ENCODE data around the gene YBX2. TPM values are rescaled to one million over a fixed set of nuclear protein-coding genes. Genes with fewer than 3 reads are reported as not detected.

YBX2 gene
- total RNA-seq, 1 donor from 2014 or later, result 0.33 TPM

DNA sequence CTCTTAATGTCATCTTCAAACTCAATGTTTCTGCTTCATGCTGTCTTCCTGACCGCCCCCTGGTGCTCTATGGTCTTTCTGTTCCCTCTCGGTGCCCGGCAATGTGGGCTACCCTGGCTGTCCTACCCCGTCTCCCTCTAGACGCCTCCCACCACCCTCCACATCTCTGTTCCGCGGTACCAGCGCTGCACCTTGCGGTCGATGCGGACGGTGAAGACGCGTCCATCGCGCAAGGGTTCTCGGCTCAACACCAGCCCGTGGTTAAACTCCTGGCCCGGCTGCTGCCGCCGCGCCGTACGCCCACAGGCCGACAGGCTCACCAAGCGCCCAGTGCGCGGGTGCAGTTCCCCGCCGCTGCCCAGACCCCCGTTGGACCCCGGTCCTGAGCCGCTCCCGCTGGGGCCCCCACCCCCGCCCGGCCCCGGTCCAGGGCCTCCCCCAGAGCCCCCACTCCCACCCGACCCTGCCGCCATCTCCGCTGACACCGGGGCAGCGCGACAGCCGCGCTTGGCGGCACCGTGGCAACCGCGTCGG lies 34.5 kb upstream of the YBX2 start, which contains the start of gene NEURL4:
Gene NEURL4, minus strand, starts transcription at position 496 of the 534 bp plus-strand sequence. Its CDS starts 23 bp downstream, at position 473.
- no peak for DNase-seq
- no peaks in the 10 kb centered on the region for H3K27me3 Mint-ChIP-seq
- H3K27ac Mint-ChIP-seq, result peak within 1 kb of the TSS; percentile 91
- H3K36me3 Mint-ChIP-seq (ENCODE audit: low read depth), result peaks cover 8% of the 10 kb centered on the region
- no peaks in the 10 kb centered on the region for H3K9me3 Mint-ChIP-seq
- intact Hi-C loops (cut with micrococcal nuclease), result loop anchor here (1.0 to 2.0 kb wide), 2 partner anchors 14 to 21 kb away; partner anchors contain the start of gene GPS2
- H3K4me3 Mint-ChIP-seq, result peak within 1 kb of the TSS; percentile 91
- peaks cover 41% of the 10 kb centered on the region for H3K4me1 Mint-ChIP-seq

DNA sequence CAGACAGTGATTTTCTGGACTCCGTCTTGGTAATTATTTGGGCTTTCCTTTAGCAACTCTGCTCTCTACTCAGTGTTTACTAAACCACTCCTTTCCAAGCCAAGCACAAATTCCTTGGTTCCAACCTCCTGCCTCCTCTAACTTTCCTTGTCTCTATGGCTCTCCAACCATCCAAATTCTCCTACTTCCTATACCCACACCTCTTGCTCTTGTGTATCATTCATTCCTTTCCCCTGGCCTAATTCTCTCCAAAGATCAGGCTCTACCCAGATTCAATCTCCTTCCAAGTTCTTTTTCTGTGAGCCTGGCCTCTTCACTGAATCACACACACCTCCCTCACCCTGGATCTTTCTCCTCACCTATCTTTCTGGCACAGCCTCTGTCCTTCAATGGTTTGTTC lies 33.6 kb upstream of the YBX2 start:
- Mint-ChIP-seq H3K9me3 (no peaks in the 10 kb centered on the region), H3K4me3 (peak overlapping the region; percentile 91), H3K27ac (peak overlapping the region; percentile 45), H3K36me3 (ENCODE audit: low read depth) (peaks cover 14% of the 10 kb centered on the region), H3K27me3 (no peaks in the 10 kb centered on the region), H3K4me1 (peaks cover 37% of the 10 kb centered on the region)
- no peak for DNase-seq
- intact Hi-C loops (cut with micrococcal nuclease), result loop anchor here (2.0 kb wide), 1 partner anchor 13 kb away; the partner anchor contains the start of gene GPS2

GRCh38 chr17:7327501-7327900 lies 33.1 kb upstream of the YBX2 start:
- no peak for DNase-seq
- no peak overlapping the region for H3K27ac Mint-ChIP-seq

GRCh38 chr17:7327056-7327455 lies 32.6 kb upstream of the YBX2 start:
- intact Hi-C loops (cut with micrococcal nuclease), result no loop called here
- no peak overlapping the region for H3K27ac Mint-ChIP-seq
- peaks cover 20% of the 10 kb centered on the region for H3K36me3 Mint-ChIP-seq (ENCODE audit: low read depth)
- peaks cover 28% of the 10 kb centered on the region for H3K4me1 Mint-ChIP-seq
- no peaks in the 10 kb centered on the region for H3K27me3 Mint-ChIP-seq
- no peak overlapping the region for H3K4me3 Mint-ChIP-seq
- H3K9me3 Mint-ChIP-seq, result no peaks in the 10 kb centered on the region
- no peak for DNase-seq

More at GRCh38 chr17:7327501-7327900, 33.1 kb upstream of the YBX2 start:
- no peaks in the 10 kb centered on the region for H3K27me3 Mint-ChIP-seq
- peaks cover 33% of the 10 kb centered on the region for H3K4me1 Mint-ChIP-seq
- peaks cover 16% of the 10 kb centered on the region for H3K36me3 Mint-ChIP-seq (ENCODE audit: low read depth)
- intact Hi-C loops (cut with micrococcal nuclease), result no loop called here
- H3K4me3 Mint-ChIP-seq, result peak overlapping the region; percentile 50
- H3K9me3 Mint-ChIP-seq, result no peaks in the 10 kb centered on the region

- DNase-seq, result no peak
- peaks cover 24% of the 10 kb centered on the region for H3K4me1 Mint-ChIP-seq
- intact Hi-C loops (cut with micrococcal nuclease), result no loop called here
- H3K9me3 Mint-ChIP-seq, result no peaks in the 10 kb centered on the region
- H3K27me3 Mint-ChIP-seq, result no peaks in the 10 kb centered on the region
- H3K36me3 Mint-ChIP-seq (ENCODE audit: low read depth), result peaks cover 28% of the 10 kb centered on the region
- no peak overlapping the region for H3K27ac Mint-ChIP-seq
- no peak overlapping the region for H3K4me3 Mint-ChIP-seq
Observed at GRCh38 chr17:7326186-7326585, 31.7 kb upstream of the YBX2 start.

DNA sequence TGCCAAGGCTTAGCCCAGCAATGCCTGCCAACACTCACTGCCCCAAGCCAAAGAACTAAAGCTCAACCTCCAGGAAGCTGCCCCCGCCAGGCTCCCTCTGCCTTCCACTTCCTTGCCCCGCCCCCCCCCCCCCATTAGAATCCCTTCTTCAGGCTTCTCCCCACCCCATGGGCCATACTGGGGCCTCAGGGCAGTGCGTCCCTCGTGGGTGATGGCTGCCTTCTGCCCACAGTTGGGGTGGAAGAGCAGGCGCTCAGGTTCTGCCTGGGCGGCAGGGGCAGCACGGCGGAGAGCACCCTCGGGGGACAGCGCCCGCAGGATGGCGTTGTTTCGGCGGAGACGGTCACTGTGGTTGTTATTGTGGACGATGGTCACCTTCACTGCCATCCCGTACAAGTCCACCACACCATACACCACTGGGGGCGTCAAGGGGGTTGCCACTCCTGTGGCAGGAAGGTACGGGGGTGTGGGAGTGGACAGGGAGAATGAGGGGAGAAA lies 30.6 kb upstream of the YBX2 start:
- Mint-ChIP-seq H3K27me3 (no peaks in the 10 kb centered on the region), H3K4me1 (peaks cover 22% of the 10 kb centered on the region), H3K27ac (no peak overlapping the region), H3K36me3 (ENCODE audit: low read depth) (peaks cover 33% of the 10 kb centered on the region), H3K4me3 (no peak overlapping the region), H3K9me3 (no peaks in the 10 kb centered on the region)
- intact Hi-C loops (cut with micrococcal nuclease), result no loop called here
- DNase-seq, result no peak

DNA sequence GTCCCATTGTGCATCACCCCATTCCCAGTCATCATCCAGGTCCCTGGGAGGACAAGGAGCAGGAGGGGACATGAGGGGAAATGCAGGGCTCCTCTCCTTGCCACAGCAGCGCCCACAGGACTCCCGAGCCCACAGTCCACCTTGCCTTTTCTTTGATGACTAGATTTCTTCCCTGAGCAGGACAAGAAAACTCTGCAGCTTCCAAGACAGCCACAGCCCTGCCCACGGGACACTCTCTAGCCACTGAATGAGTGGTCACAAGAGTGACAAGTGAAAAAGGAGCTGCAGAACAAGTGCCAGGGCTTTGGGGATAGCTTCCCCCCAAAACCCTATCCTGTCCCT lies 30.0 kb upstream of the YBX2 start:
- H3K27me3 Mint-ChIP-seq, result no peaks in the 10 kb centered on the region
- no peak overlapping the region for H3K27ac Mint-ChIP-seq
- no peaks in the 10 kb centered on the region for H3K9me3 Mint-ChIP-seq
- peaks cover 18% of the 10 kb centered on the region for H3K4me1 Mint-ChIP-seq
- no peak overlapping the region for H3K4me3 Mint-ChIP-seq
- intact Hi-C loops (cut with micrococcal nuclease), result loop anchor here (1.0 kb wide), 1 partner anchor 21 kb away; no protein-coding TSS in a partner anchor
- DNase-seq, result no peak
- H3K36me3 Mint-ChIP-seq (ENCODE audit: low read depth), result peaks cover 33% of the 10 kb centered on the region

DNA sequence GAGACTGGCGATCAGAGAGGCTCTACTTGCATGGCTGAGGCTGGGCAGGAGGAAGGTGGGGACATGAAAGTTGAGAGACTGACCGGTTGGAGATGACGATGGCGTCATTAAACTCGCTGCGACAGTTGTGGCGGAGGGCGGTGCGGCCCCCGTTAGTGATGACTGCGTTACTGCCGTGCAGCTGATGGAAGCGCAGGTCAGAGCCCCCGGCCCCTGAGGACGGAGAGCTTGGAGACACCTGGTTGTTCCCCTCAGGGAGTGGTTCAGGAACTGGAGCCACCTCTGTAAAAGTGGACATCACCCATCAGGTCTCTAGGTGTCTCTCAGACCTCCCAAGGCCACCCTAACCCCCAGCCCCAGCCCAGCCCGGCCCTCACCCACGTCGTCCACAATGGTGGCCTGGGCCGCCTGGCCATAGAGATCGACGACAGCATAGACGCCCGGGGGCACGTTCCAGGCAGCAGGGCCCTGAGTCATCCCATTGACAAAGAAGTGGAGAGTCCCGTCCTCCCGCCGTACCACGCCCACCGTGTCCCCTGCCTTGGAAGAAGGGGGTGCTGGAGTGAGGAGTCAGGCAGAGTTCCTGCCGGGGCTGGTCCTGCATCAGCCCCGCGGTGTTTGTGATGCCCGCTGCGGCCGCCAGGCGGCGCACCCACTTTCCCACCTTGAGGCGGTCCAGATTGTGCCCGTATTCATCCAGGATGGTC lies 29.4 kb upstream of the YBX2 start:
- H3K9me3 Mint-ChIP-seq, result no peaks in the 10 kb centered on the region
- H3K36me3 Mint-ChIP-seq (ENCODE audit: low read depth), result peaks cover 34% of the 10 kb centered on the region
- peak; percentile 94 for DNase-seq
- peaks cover 18% of the 10 kb centered on the region for H3K4me1 Mint-ChIP-seq
- H3K27ac Mint-ChIP-seq, result no peak overlapping the region
- no peak overlapping the region for H3K4me3 Mint-ChIP-seq
- H3K27me3 Mint-ChIP-seq, result no peaks in the 10 kb centered on the region
- intact Hi-C loops (cut with micrococcal nuclease), result loop anchor here (1.0 kb wide), 1 partner anchor 21 kb away; no protein-coding TSS in a partner anchor

DNA sequence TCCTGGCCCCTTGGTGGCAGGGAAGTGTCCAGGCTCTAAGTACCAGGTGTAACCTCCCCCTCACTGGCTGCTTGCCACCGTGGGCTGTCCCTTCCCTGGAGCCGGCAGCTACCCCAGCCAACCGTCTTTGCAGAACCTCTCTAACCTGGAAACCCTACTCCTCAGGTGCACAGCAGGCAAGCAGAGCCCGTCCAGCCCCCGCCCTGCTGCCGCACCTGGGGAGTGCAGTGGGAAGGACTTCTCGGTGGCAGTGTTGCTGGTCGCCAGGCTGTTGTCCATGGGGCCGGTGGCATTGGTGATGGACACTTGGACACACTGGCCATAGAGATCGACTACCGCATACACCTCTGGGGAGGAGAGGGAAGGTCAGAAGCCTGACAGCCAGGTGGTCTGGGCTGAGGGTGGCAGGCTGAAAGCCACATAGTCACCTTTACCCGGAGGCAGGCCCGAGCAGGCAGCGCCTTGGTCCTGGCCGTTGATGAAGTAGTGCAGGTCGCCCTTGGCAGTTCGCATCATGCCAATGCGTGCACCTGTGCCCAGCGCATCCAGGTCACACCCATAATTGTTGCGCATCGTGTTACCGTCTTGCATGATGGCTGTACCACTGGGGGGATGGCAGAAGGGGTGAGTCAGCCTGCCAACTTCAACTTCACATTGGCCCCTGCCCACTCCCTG lies 28.2 kb upstream of the YBX2 start:
- DNase-seq, result no peak
- H3K4me3 Mint-ChIP-seq, result no peak overlapping the region
- H3K9me3 Mint-ChIP-seq, result no peaks in the 10 kb centered on the region
- intact Hi-C loops (cut with micrococcal nuclease), result no loop called here
- peaks cover 41% of the 10 kb centered on the region for H3K36me3 Mint-ChIP-seq (ENCODE audit: low read depth)
- no peaks in the 10 kb centered on the region for H3K27me3 Mint-ChIP-seq
- no peak overlapping the region for H3K27ac Mint-ChIP-seq
- peaks cover 8% of the 10 kb centered on the region for H3K4me1 Mint-ChIP-seq

GRCh38 chr17:7321466-7321865 lies 27.0 kb upstream of the YBX2 start:
- no peak overlapping the region for H3K27ac Mint-ChIP-seq
- no peak overlapping the region for H3K4me3 Mint-ChIP-seq
- intact Hi-C loops (cut with micrococcal nuclease), result no loop called here
- no peaks in the 10 kb centered on the region for H3K9me3 Mint-ChIP-seq
- H3K27me3 Mint-ChIP-seq, result no peaks in the 10 kb centered on the region
- no peak for DNase-seq
- H3K36me3 Mint-ChIP-seq (ENCODE audit: low read depth), result peaks cover 45% of the 10 kb centered on the region
- peaks cover 4% of the 10 kb centered on the region for H3K4me1 Mint-ChIP-seq

GRCh38 chr17:7318121-7318860 lies 23.9 kb upstream of the YBX2 start:
- Mint-ChIP-seq H3K36me3 (ENCODE audit: low read depth) (peaks cover 48% of the 10 kb centered on the region), H3K9me3 (no peaks in the 10 kb centered on the region), H3K4me1 (peaks cover 18% of the 10 kb centered on the region), H3K4me3 (no peak overlapping the region), H3K27me3 (no peaks in the 10 kb centered on the region), H3K27ac (no peak overlapping the region)
- intact Hi-C loops (cut with micrococcal nuclease), result no loop called here
- DNase-seq, result peak; percentile 52

DNA sequence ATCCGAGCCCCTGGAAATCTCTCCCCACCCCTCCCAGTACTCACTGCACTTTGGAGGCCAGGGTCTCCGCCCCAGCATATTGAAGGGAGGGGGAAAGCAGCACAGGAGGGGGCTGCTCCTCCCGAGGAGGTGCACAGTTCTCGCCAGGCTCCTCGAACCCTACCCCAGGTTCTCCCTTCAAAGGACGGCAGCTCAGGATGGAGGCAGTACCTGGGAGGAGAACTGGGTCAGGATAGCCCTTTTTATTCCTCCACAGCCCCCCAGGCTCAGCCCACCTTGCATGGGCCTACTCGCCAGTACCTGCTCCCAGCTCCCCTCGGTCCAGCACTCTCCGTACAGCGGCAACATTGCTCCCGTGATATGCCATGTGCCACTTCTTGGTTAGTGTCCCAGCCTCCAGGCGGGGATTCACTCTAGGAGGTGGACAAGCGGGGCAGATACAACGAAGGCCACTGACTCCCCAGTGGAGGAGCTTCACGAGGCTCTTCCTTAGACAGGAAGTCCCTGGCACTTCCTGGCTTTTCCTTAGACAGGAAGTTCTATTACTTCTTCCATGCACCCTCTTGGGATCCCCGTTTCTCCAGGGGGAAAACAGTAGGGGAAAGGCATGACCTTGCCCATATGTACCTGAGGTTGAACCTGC lies 22.8 kb upstream of the YBX2 start:
- peak overlapping the region; percentile 65 for H3K4me3 Mint-ChIP-seq
- H3K27me3 Mint-ChIP-seq, result no peaks in the 10 kb centered on the region
- peaks cover 28% of the 10 kb centered on the region for H3K4me1 Mint-ChIP-seq
- intact Hi-C loops (cut with micrococcal nuclease), result no loop called here
- H3K36me3 Mint-ChIP-seq (ENCODE audit: low read depth), result peaks cover 52% of the 10 kb centered on the region
- DNase-seq, result peak; percentile 57
- H3K9me3 Mint-ChIP-seq, result no peaks in the 10 kb centered on the region
- peak overlapping the region; percentile 66 for H3K27ac Mint-ChIP-seq

DNA sequence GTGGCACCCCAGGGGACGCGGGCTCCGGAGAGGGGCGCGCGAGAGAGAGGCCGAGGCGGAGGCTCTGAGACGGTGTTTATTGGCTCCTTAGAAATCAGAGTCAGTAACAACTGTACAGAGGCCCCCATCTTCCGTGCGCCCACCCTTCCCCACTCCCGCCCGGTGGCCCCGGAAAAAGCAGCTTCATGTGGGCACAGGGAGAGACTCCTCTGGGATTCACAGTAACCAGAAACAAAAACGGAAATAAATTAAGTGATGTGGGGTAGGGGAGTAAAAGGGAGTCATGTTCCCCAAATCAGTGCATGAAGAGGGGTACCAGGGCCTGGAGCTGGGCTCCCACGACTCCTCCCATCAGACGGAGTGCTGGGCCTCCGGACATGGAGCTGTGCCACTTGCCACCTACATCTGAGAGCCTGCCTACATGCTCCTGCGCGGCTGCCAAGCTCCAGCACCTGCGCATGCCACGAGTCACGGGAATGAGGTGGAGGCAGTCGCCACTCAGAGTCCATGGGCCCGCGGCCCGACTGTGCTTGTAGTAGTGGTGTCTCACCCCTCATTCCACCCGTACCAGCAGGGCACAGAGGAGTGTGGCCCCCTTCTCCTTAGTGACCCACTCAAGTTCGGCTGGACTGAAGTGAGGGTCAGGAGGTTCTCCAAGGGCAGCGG lies 21.3 kb upstream of the YBX2 start:
- Mint-ChIP-seq H3K27me3 (no peaks in the 10 kb centered on the region), H3K4me3 (peak overlapping the region; percentile 85), H3K4me1 (peaks cover 37% of the 10 kb centered on the region), H3K36me3 (ENCODE audit: low read depth) (peaks cover 51% of the 10 kb centered on the region), H3K27ac (peak overlapping the region; percentile 96), H3K9me3 (no peaks in the 10 kb centered on the region)
- intact Hi-C loops (cut with micrococcal nuclease), result loop anchor here (2.0 kb wide), 2 partner anchors 13 to 73 kb away; partner anchors contain the start of genes GABARAP and NEURL4
- no peak for DNase-seq
